Measurements from ENCODE around the gene FXYD5.
A peak's percentile ranks its signal among the peaks of the same experiment; 100 is the strongest.

FXYD5 gene

DNA sequence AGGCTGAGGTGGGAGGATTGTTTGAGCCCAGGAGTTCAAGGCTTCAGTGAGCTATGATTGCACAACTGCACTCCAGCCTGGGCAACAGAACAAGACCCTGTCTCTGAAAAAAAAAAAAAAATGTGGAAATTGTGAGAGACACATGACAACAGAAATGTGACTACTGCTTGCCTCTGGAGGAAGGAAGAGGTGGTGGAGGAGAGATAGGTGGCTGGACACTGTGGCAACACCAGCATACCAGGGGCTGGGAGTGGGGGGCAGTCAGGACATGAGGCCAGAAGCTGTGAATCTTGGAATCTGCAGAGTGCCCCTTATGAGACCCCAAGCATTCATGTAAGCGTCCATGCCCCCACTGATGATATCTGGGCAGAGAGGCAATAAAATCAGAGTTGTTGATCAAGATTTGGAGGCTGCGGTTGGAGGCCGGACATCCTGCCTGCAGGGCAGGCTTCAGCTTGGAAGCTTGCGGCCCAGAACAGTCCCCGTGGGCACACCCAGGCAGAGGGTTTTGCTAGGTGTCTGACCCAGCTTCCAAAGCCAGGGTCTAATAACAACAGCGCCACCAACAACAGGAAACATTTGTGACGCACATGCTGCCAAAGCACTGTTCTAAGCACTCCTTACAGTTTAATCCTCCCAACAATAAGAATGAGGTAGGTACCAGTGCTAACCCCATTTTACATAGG, 57.2 kb downstream of the FXYD5 start:
- H3K4me3 ChIP-seq (ENCODE audit: low read depth, low read length): no peak overlapping the region
- DNase-seq (ENCODE audit: low read depth): no peak
- TF ChIP-seq, protein P1, sequence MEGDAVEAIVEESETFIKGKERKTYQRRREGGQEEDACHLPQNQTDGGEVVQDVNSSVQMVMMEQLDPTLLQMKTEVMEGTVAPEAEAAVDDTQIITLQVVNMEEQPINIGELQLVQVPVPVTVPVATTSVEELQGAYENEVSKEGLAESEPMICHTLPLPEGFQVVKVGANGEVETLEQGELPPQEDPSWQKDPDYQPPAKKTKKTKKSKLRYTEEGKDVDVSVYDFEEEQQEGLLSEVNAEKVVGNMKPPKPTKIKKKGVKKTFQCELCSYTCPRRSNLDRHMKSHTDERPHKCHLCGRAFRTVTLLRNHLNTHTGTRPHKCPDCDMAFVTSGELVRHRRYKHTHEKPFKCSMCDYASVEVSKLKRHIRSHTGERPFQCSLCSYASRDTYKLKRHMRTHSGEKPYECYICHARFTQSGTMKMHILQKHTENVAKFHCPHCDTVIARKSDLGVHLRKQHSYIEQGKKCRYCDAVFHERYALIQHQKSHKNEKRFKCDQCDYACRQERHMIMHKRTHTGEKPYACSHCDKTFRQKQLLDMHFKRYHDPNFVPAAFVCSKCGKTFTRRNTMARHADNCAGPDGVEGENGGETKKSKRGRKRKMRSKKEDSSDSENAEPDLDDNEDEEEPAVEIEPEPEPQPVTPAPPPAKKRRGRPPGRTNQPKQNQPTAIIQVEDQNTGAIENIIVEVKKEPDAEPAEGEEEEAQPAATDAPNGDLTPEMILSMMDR (IDR thresholded peaks at IDR 0.05; ENCODE audit: low read depth, low read length, missing control alignments): peak; percentile 27

- no peak for DNase-seq (ENCODE audit: low read depth)
- TF ChIP-seq, protein P1 (IDR thresholded peaks at IDR 0.05; ENCODE audit: low read depth, low read length, missing control alignments): no peak
- no peak overlapping the region for H3K4me3 ChIP-seq (ENCODE audit: low read depth, low read length)
Observed at GRCh38 chr19:35212241-35212640, 57.7 kb downstream of the FXYD5 start.

GRCh38 chr19:35213663-35214632, 59.4 kb downstream of the FXYD5 start:
- DNase-seq (ENCODE audit: low read depth): peak; percentile 80
- TF ChIP-seq, protein P1 (IDR thresholded peaks at IDR 0.05; ENCODE audit: low read depth, low read length, missing control alignments): no peak
- H3K4me3 ChIP-seq (ENCODE audit: low read depth, low read length): no peak overlapping the region

DNA sequence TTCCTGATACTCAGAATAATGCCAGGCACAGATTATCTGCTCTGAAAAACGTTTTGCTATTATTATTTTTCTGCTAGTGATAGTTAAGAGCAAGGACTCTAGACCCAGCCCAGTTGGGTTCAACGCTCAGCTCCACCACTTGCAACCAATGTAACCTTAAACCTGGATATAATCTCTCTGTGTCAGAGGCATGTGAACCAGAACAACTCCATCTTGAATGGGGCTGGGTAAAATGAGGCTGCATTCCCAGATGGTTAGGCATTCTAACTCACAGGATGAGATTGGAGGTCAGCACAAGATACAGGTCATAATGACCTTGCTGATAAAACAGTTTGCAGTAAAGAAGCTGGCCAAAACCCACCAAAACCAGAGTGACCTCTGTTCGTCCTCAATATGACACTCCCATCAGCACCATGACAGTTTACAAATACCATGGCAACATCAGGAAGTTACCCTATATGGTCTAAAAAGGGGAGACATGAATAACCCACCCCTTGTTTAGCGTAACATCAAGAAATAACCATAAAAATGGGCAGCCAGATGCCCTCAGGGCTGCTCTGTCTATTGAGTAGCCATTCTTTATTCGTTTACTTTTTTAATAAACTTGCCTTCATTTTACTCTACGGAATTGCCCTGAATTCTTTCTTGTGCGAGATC, 60.4 kb downstream of the FXYD5 start:
- DNase-seq (ENCODE audit: low read depth): no peak
- H3K4me3 ChIP-seq (ENCODE audit: low read depth, low read length): no peak overlapping the region
- TF ChIP-seq, protein P1 (IDR thresholded peaks at IDR 0.05; ENCODE audit: low read depth, low read length, missing control alignments): no peak

DNA sequence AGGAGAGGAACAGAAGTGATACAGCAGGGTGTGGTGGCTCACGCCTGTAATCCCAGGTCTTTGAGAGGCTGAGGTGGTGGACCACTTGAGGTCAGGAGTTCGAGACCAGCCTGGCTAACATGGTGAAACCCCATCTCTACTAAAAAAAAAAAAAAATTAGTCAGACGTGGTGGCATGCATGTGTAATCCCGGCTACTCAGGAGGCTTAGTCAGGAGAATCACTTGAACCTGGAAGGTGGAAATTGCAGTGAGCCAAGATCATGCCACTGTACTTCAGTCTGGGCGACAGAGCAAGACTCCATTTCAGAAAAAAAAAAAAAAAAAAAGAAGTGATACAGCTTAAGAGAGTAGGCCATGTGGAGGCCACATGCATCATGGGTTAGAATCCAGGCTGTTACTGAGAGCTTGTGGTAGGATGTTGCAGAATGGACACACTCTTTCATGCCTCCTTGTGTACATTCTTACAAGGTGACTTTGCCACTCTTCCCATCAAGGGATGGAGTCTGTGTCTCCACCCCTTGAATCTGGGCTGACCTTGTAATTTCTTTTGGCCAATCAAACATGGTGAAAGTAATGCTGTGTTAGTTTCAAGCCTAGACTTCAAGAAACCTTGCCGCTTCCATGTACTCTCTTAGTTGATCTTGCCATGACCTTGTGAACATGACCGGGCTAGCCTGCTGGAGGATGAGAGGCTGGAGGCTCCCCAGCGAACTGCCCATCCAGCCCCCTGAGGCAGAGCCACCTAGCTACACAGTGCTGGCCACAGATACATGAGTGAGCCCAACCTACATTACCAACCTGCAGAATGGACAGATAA, 61.7 kb downstream of the FXYD5 start:
- TF ChIP-seq, protein P1 (IDR thresholded peaks at IDR 0.05; ENCODE audit: low read depth, low read length, missing control alignments): no peak
- H3K4me3 ChIP-seq (ENCODE audit: low read depth, low read length): no peak overlapping the region
- DNase-seq (ENCODE audit: low read depth): no peak

All from GM12864 (cell line).